ENCODE data around the gene MAU2. TPM values are rescaled to one million over a fixed set of nuclear protein-coding genes. Genes with fewer than 3 reads are reported as not detected.
A peak's percentile ranks its signal among the peaks of the same experiment; 100 is the strongest.
"Not testable (repeated sequence)": the region's sequence is repeated elsewhere in the genome, so short reads cannot be mapped to it uniquely, and the experiment has no call there.

The MAU2 gene
- total RNA-seq, 1 donor from 2014 or later, result 37.0 TPM

DNA sequence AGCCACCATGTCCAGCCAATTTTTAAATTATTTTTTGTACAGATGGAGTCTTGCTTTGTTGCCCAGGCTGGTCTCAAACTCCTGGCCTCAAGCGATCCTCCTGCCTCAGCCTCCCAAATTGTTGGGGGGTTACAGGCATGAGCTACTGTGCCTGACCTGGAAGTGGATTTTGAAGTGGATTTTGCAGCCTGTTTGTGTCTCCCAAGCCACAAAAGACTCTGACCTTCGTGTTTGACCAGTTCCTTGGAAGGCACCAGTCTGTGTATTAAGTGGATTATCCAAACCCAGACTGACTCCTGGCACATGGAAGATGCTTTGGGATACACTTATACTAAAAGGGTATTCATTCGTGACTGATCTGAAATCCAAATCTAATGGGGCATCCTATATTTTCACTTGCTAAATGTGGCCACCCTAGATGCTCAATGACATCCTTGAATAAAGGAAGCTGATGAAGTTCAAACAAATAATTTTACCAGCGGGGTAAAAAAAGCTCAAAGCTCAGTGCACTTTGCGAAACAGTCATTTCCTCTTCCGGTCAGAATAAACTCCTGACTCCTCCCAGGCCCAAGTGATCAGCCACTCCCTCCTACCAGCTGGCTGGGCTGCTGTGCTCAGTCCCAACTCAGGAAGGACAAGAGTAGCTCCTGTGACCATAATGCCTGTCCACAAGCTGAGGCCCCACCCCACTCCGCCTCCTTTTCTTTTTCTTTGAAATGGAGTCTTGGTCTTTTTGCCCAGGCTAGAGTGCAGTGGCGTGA, 52.2 kb downstream of the MAU2 start:
- Histone ChIP-seq H3K4me2 (ENCODE audit: low read length) (peak overlapping the region; percentile 38), H3K4me3 (ENCODE audit: insufficient read depth, low read depth, low read length) (no peak overlapping the region), H3K4me1 (ENCODE audit: insufficient read depth, low read length) (no peaks in the 10 kb centered on the region), H3K27me3 (ENCODE audit: insufficient read depth, low read length) (no peaks in the 10 kb centered on the region), H2AFZ (ENCODE audit: low read depth, low read length) (peak overlapping the region; percentile 54), H3K36me3 (ENCODE audit: insufficient read depth, low read length) (no peaks in the 10 kb centered on the region), H3K9ac (ENCODE audit: low read length) (no peak overlapping the region), H4K20me1 (ENCODE audit: insufficient read depth, low read length) (no peaks in the 10 kb centered on the region), H3K79me2 (ENCODE audit: insufficient read depth, low read length) (no peaks in the 10 kb centered on the region), H3K27ac (ENCODE audit: low read depth, low read length) (no peak overlapping the region), H3K9me3 (ENCODE audit: insufficient read depth, low read depth, low read length) (no peaks in the 10 kb centered on the region)
- no peak for DNase-seq (ENCODE audit: low read depth)
- TF ChIP-seq EZH2 (IDR thresholded peaks at IDR 0.05; ENCODE audit: insufficient read depth, low read length), result no peak
- TF ChIP-seq, protein P1, sequence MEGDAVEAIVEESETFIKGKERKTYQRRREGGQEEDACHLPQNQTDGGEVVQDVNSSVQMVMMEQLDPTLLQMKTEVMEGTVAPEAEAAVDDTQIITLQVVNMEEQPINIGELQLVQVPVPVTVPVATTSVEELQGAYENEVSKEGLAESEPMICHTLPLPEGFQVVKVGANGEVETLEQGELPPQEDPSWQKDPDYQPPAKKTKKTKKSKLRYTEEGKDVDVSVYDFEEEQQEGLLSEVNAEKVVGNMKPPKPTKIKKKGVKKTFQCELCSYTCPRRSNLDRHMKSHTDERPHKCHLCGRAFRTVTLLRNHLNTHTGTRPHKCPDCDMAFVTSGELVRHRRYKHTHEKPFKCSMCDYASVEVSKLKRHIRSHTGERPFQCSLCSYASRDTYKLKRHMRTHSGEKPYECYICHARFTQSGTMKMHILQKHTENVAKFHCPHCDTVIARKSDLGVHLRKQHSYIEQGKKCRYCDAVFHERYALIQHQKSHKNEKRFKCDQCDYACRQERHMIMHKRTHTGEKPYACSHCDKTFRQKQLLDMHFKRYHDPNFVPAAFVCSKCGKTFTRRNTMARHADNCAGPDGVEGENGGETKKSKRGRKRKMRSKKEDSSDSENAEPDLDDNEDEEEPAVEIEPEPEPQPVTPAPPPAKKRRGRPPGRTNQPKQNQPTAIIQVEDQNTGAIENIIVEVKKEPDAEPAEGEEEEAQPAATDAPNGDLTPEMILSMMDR (IDR thresholded peaks at IDR 0.05; ENCODE audit: insufficient read depth, low read depth, low read length), result no peak
- Mint-ChIP-seq H3K36me3 (ENCODE audit: low read depth, unreplicated experiment) (no peaks in the 10 kb centered on the region), H3K27ac (ENCODE audit: unreplicated experiment) (no peak overlapping the region), H3K4me3 (ENCODE audit: unreplicated experiment) (no peak overlapping the region), H3K9me3 (ENCODE audit: unreplicated experiment) (no peaks in the 10 kb centered on the region), H3K27me3 (ENCODE audit: low read depth, unreplicated experiment) (no peaks in the 10 kb centered on the region), H3K4me1 (ENCODE audit: low read depth, unreplicated experiment) (no peaks in the 10 kb centered on the region)
- FAIRE-seq, result no peak

DNA sequence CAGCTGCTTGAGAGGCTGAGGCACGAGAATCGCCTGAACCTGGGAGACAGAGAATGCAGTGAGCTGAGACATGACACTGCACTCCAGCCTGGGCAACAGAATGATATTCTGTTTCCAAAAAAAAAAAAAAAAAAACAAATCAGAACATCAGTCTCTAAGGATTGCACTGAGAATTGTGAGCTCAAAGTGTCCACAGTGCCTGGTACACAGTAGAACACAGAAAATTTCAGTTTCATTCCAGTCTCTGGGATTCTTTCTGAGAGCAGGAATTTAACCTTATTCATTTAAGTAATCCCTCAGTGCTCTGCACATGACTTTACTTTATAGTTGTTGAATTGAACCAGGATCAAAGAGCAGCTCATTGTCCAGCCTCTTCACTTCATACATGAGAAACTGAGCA, 58.9 kb downstream of the MAU2 start:
- Histone ChIP-seq H3K9ac (ENCODE audit: low read length) (no peak overlapping the region), H3K36me3 (ENCODE audit: insufficient read depth, low read length) (no peaks in the 10 kb centered on the region), H3K79me2 (ENCODE audit: insufficient read depth, low read length) (no peaks in the 10 kb centered on the region), H2AFZ (ENCODE audit: low read depth, low read length) (no peak overlapping the region), H3K27me3 (ENCODE audit: insufficient read depth, low read length) (no peaks in the 10 kb centered on the region), H4K20me1 (ENCODE audit: insufficient read depth, low read length) (no peaks in the 10 kb centered on the region), H3K4me3 (ENCODE audit: insufficient read depth, low read depth, low read length) (no peak overlapping the region), H3K4me2 (ENCODE audit: low read length) (no peak overlapping the region), H3K9me3 (ENCODE audit: insufficient read depth, low read depth, low read length) (no peaks in the 10 kb centered on the region), H3K4me1 (ENCODE audit: insufficient read depth, low read length) (peaks cover 1% of the 10 kb centered on the region), H3K27ac (ENCODE audit: low read depth, low read length) (no peak overlapping the region)
- Mint-ChIP-seq H3K27me3 (ENCODE audit: low read depth, unreplicated experiment) (no peaks in the 10 kb centered on the region), H3K36me3 (ENCODE audit: low read depth, unreplicated experiment) (no peaks in the 10 kb centered on the region), H3K4me3 (ENCODE audit: unreplicated experiment) (no peak overlapping the region), H3K4me1 (ENCODE audit: low read depth, unreplicated experiment) (no peaks in the 10 kb centered on the region), H3K9me3 (ENCODE audit: unreplicated experiment) (no peaks in the 10 kb centered on the region), H3K27ac (ENCODE audit: unreplicated experiment) (no peak overlapping the region)
- no peak for FAIRE-seq
- no peak for DNase-seq (ENCODE audit: low read depth)
- TF ChIP-seq, protein P1 (IDR thresholded peaks at IDR 0.05; ENCODE audit: insufficient read depth, low read depth, low read length), result no peak
- TF ChIP-seq EZH2 (IDR thresholded peaks at IDR 0.05; ENCODE audit: insufficient read depth, low read length), result no peak

DNA sequence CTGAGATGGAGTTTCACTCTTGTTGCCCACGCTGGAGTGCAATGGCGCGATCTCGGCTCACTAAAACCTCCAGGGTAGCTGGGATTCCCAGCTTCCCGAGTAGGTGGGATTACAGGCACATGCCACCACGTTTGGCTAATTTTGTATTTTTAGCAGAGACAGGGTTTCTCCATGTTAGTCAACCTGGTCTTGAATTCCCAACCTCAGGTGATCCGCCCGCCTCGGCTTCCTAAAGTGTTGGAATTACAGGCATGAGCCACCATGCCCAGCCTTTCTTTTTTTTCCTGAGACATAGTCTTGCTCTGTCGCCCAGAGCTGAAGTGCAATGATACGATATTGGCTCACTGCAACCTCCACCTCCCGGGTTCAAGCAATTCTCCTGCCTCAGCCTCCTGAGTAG, 59.7 kb downstream of the MAU2 start:
- not testable (repeated sequence) for H3K4me3 Mint-ChIP-seq (ENCODE audit: unreplicated experiment); H3K4me2 ChIP-seq (ENCODE audit: low read length); H3K27me3 ChIP-seq (ENCODE audit: insufficient read depth, low read length); H3K4me1 Mint-ChIP-seq (ENCODE audit: low read depth, unreplicated experiment); H3K27ac ChIP-seq (ENCODE audit: low read depth, low read length); H3K9me3 ChIP-seq (ENCODE audit: insufficient read depth, low read depth, low read length); H3K9ac ChIP-seq (ENCODE audit: low read length); H3K36me3 Mint-ChIP-seq (ENCODE audit: low read depth, unreplicated experiment); H3K9me3 Mint-ChIP-seq (ENCODE audit: unreplicated experiment); FAIRE-seq; H3K27ac Mint-ChIP-seq (ENCODE audit: unreplicated experiment); H3K36me3 ChIP-seq (ENCODE audit: insufficient read depth, low read length); H2AFZ ChIP-seq (ENCODE audit: low read depth, low read length); H3K4me1 ChIP-seq (ENCODE audit: insufficient read depth, low read length); DNase-seq (ENCODE audit: low read depth); H3K79me2 ChIP-seq (ENCODE audit: insufficient read depth, low read length); H4K20me1 ChIP-seq (ENCODE audit: insufficient read depth, low read length); H3K27me3 Mint-ChIP-seq (ENCODE audit: low read depth, unreplicated experiment); H3K4me3 ChIP-seq (ENCODE audit: insufficient read depth, low read depth, low read length)
